OCI-LY1 (cell line): Measurements from ENCODE around the gene TPD52L1.

Experiments used
- H2AFZ ChIP-seq: fragments of 200-600 bp; sonication (generic), shearing (Covaris generic); 2 replicates; pipeline ENCODE4 v1.6.0; 2014; ENCODE audit warnings: antibody characterized with exemption, mild to moderate bottlenecking, low read length
- H3F3A ChIP-seq: fragments of 200-600 bp; sonication (generic), shearing (Covaris generic); 2 replicates; pipeline ENCODE4 v1.6.0; 2014; ENCODE audit warnings: mild to moderate bottlenecking, antibody characterized with exemption, low read length, moderate library complexity; ENCODE audit not compliant: insufficient read depth
- H3K27ac ChIP-seq: fragments of 200-600 bp; sonication (generic); 2 replicates; pipeline ENCODE4 v1.5.1; 2014; ENCODE audit warnings: low read length, mixed run types, mild to moderate bottlenecking, low read depth; ENCODE audit not compliant: poor library complexity, severe bottlenecking
- H3K27me3 ChIP-seq: fragments of 200-600 bp; sonication (generic); 2 replicates; pipeline ENCODE4 v1.6.0; 2014; ENCODE audit warnings: antibody characterized with exemption, mild to moderate bottlenecking, low read length, moderate library complexity; ENCODE audit not compliant: insufficient read depth
- H3K36me3 ChIP-seq: fragments of 200-600 bp; sonication (generic); 2 replicates; pipeline ENCODE4 v1.6.1; 2014; ENCODE audit warnings: mild to moderate bottlenecking, antibody characterized with exemption, low read length, moderate library complexity, mixed read lengths; ENCODE audit not compliant: insufficient read depth
- H3K4me1 ChIP-seq: fragments of 200-600 bp; sonication (generic); 2 replicates; pipeline ENCODE4 v1.5.1; 2014; ENCODE audit warnings: mild to moderate bottlenecking, low read length, moderate library complexity; ENCODE audit not compliant: insufficient read depth, severe bottlenecking
- H3K4me2 ChIP-seq: fragments of 200-600 bp; sonication (generic), shearing (Covaris generic); 2 replicates; pipeline ENCODE4 v1.6.1; 2014; ENCODE audit warnings: low read length
- H3K4me3 ChIP-seq: fragments of 200-600 bp; sonication (generic); 2 replicates; pipeline ENCODE4 v1.5.1; 2014; ENCODE audit warnings: low read length, low read depth, mild to moderate bottlenecking, mixed read lengths; ENCODE audit not compliant: poor library complexity, severe bottlenecking
- H3K79me2 ChIP-seq: fragments of 200-600 bp; shearing (Covaris generic); 2 replicates; pipeline ENCODE4 v1.6.1; 2016; ENCODE audit warnings: mixed run types, low read length, mixed read lengths; ENCODE audit not compliant: insufficient read depth
- H3K9ac ChIP-seq: fragments of 200-600 bp; sonication (generic), shearing (Covaris generic); 2 replicates; pipeline ENCODE4 v1.6.1; 2014; ENCODE audit warnings: mild to moderate bottlenecking, low read length, mixed read lengths
- H3K9me2 ChIP-seq: fragments of 200-600 bp; sonication (generic), shearing (Covaris generic); 2 replicates; pipeline ENCODE4 v1.6.1; 2014; ENCODE audit warnings: low read depth, mild to moderate bottlenecking, low read length, mixed read lengths
- H3K9me3 ChIP-seq: fragments of 200-600 bp; shearing (Covaris generic); 2 replicates; pipeline ENCODE4 v1.6.1; 2014; ENCODE audit warnings: low read length, mixed read lengths
- H4K20me1 ChIP-seq: fragments of 200-600 bp; sonication (generic), shearing (Covaris generic); 2 replicates; pipeline ENCODE4 v1.6.0; 2016; ENCODE audit warnings: mild to moderate bottlenecking, low read length; ENCODE audit not compliant: insufficient read depth
- EZH2 ChIP-seq: fragments of 200-600 bp; sonication (generic), shearing (Covaris generic); IDR thresholded peaks from 2 replicates; pipeline ENCODE4 v1.8.0; 2017; ENCODE audit warnings: borderline replicate concordance, mixed run types, mild to moderate bottlenecking, antibody characterized with exemption, low read length, moderate library complexity, mixed read lengths
- TF ChIP-seq, protein P1 (sequence below): fragments of 200-600 bp; sonication (generic), shearing (Covaris generic); IDR thresholded peaks from 2 replicates; pipeline ENCODE4 v1.5.1; 2017; ENCODE audit warnings: mild to moderate bottlenecking, antibody characterized with exemption, low read length, moderate library complexity, mixed read lengths

Gene TPD52L1

GRCh38 chr6:125173341-125174095, 19.9 kb downstream of the TPD52L1 start:
- Histone ChIP-seq H3K9me2 (no peaks in the 10 kb centered on the region), H3K4me2 (no peak overlapping the region), H2AFZ (no peak overlapping the region), H3K9me3 (no peaks in the 10 kb centered on the region), H4K20me1 (no peaks in the 10 kb centered on the region), H3K27me3 (no peaks in the 10 kb centered on the region), H3F3A (no peaks in the 10 kb centered on the region), H3K79me2 (no peaks in the 10 kb centered on the region), H3K36me3 (no peaks in the 10 kb centered on the region), H3K27ac (no peak overlapping the region), H3K4me3 (no peak overlapping the region), H3K9ac (no peak overlapping the region), H3K4me1 (no peaks in the 10 kb centered on the region)
- TF ChIP-seq, protein P1, sequence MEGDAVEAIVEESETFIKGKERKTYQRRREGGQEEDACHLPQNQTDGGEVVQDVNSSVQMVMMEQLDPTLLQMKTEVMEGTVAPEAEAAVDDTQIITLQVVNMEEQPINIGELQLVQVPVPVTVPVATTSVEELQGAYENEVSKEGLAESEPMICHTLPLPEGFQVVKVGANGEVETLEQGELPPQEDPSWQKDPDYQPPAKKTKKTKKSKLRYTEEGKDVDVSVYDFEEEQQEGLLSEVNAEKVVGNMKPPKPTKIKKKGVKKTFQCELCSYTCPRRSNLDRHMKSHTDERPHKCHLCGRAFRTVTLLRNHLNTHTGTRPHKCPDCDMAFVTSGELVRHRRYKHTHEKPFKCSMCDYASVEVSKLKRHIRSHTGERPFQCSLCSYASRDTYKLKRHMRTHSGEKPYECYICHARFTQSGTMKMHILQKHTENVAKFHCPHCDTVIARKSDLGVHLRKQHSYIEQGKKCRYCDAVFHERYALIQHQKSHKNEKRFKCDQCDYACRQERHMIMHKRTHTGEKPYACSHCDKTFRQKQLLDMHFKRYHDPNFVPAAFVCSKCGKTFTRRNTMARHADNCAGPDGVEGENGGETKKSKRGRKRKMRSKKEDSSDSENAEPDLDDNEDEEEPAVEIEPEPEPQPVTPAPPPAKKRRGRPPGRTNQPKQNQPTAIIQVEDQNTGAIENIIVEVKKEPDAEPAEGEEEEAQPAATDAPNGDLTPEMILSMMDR, result no peak
- TF ChIP-seq EZH2, result no peak

DNA sequence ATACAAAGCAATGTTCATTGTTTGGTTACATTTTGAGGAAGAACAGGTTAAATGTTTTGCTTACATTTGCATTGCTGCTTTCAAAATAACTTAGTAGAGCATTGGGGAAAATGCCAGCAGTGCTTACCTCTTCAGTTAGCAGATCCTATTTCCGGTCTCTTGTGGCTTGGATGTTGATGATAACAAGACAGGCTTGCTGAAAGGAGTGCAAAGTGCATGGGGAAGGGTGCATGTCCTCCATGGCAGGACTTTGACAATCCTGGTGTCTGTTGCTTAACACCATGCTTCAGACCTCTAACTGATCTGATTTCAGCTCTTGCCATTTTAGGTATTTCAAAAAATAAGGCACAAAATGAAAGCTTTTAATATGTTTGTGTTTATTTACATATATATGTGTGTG, 21.1 kb downstream of the TPD52L1 start:
- H2AFZ ChIP-seq, result no peak overlapping the region
- no peaks in the 10 kb centered on the region for H3K79me2 ChIP-seq
- H3K9ac ChIP-seq, result no peak overlapping the region
- H3K9me2 ChIP-seq, result no peaks in the 10 kb centered on the region
- H3K4me3 ChIP-seq, result no peak overlapping the region
- no peaks in the 10 kb centered on the region for H3K9me3 ChIP-seq
- no peaks in the 10 kb centered on the region for H3K36me3 ChIP-seq
- no peak overlapping the region for H3K4me2 ChIP-seq
- H3K27ac ChIP-seq, result no peak overlapping the region
- no peaks in the 10 kb centered on the region for H4K20me1 ChIP-seq
- no peaks in the 10 kb centered on the region for H3K27me3 ChIP-seq
- H3K4me1 ChIP-seq, result no peaks in the 10 kb centered on the region
- H3F3A ChIP-seq, result no peaks in the 10 kb centered on the region
- no peak for TF ChIP-seq EZH2
- TF ChIP-seq, protein P1, result no peak

- Histone ChIP-seq H3K36me3 (no peaks in the 10 kb centered on the region), H3K9me2 (no peaks in the 10 kb centered on the region), H3K27ac (no peak overlapping the region), H3K9ac (no peak overlapping the region), H3K9me3 (no peaks in the 10 kb centered on the region), H2AFZ (no peak overlapping the region), H3F3A (no peaks in the 10 kb centered on the region), H3K4me2 (no peak overlapping the region), H3K79me2 (no peaks in the 10 kb centered on the region), H3K4me1 (no peaks in the 10 kb centered on the region), H3K4me3 (no peak overlapping the region), H3K27me3 (no peaks in the 10 kb centered on the region), H4K20me1 (no peaks in the 10 kb centered on the region)
- TF ChIP-seq, protein P1, result no peak
- TF ChIP-seq EZH2, result no peak
Observed at GRCh38 chr6:125175466-125176048, 22.0 kb downstream of the TPD52L1 start.
